WTC11 (cell line): Measurements from ENCODE around the gene MCRIP2. TPM values are rescaled to one million over a fixed set of nuclear protein-coding genes. Genes with fewer than 3 reads are reported as not detected.

Experiments used
- ATAC-seq: fragments of 200-7000 bp; cut with Tn5 transposase; 2 replicates; pipeline ENCODE4 v1.10.0; 2021; ENCODE audit warnings: mild to moderate bottlenecking, moderate library complexity
- CTCF ChIA-PET: fragments of 300-600 bp; sonication (Branson Sonifier 250); formaldehyde crosslinking; loops from one replicate; lab custom pipeline; 2021; ENCODE audit warnings: antibody characterized with exemption; lab: Charles Lee
- POLR2A ChIA-PET: fragments of 350-600 bp; sonication (Branson Sonifier 250); formaldehyde crosslinking; loops from one replicate; lab custom pipeline; 2021; ENCODE audit warnings: antibody characterized with exemption; lab: Charles Lee
- DNase-seq: peaks from one replicate; pipeline ENCODE4 v3.0.0; 2021; ENCODE audit warnings: low spot score
- H3K27ac Mint-ChIP-seq: 2 replicates; pipeline ENCODE4 v1.8.0; 2021; ENCODE audit warnings: mixed read lengths
- H3K27me3 Mint-ChIP-seq: 2 replicates; pipeline ENCODE4 v1.8.0; 2021; ENCODE audit warnings: low read depth, mild to moderate bottlenecking, moderate library complexity, mixed read lengths
- H3K36me3 Mint-ChIP-seq: 2 replicates; pipeline ENCODE4 v1.8.0; 2021; ENCODE audit warnings: mixed read lengths
- H3K4me1 Mint-ChIP-seq: 2 replicates; pipeline ENCODE4 v1.8.0; 2022; ENCODE audit warnings: mixed read lengths
- H3K4me3 Mint-ChIP-seq: 2 replicates; pipeline ENCODE4 v1.8.0; 2021; ENCODE audit warnings: mild to moderate bottlenecking, moderate library complexity, mixed read lengths
- H3K9me3 Mint-ChIP-seq: 2 replicates; pipeline ENCODE4 v1.8.0; 2021; ENCODE audit warnings: mixed read lengths
- AFF4 ChIP-seq: sonication (generic); formaldehyde crosslinking; IDR thresholded peaks from 2 replicates; pipeline ENCODE4 v1.8.1; 2023; ENCODE audit warnings: mild to moderate bottlenecking, missing genetic modification reagents, borderline replicate concordance
- CDX4 ChIP-seq: fragments of 250-450 bp; sonication (Bioruptor Pico); IDR thresholded peaks from 2 replicates; pipeline ENCODE4 v1.9.0; 2021; ENCODE audit warnings: moderate library complexity, mild to moderate bottlenecking, inconsistent platforms, borderline replicate concordance
- FOXP4 ChIP-seq: sonication (generic); formaldehyde crosslinking; IDR thresholded peaks from 2 replicates; pipeline ENCODE4 v1.8.0; 2022; ENCODE audit warnings: mild to moderate bottlenecking, missing genetic modification reagents
- GRHL2 ChIP-seq: fragments of 250-450 bp; sonication (Bioruptor Pico); IDR thresholded peaks from 2 replicates; pipeline ENCODE4 v1.8.0; 2022; ENCODE audit warnings: mild to moderate bottlenecking, moderate library complexity; ENCODE audit not compliant: insufficient replicate concordance, severe bottlenecking
- HMGA2 ChIP-seq: fragments of 250-450 bp; sonication (Bioruptor Pico); IDR thresholded peaks from 2 replicates; pipeline ENCODE4 v1.4.0; 2021; ENCODE audit warnings: mild to moderate bottlenecking, moderate library complexity
- JUN ChIP-seq: sonication (generic); formaldehyde crosslinking; IDR thresholded peaks from 2 replicates; pipeline ENCODE4 v1.8.0; 2023; ENCODE audit warnings: mild to moderate bottlenecking, missing genetic modification reagents
- NFE2L1 ChIP-seq: sonication (generic); formaldehyde crosslinking; IDR thresholded peaks from 2 replicates; pipeline ENCODE4 v1.8.1; 2023; ENCODE audit warnings: missing genetic modification reagents
- SMAD3 ChIP-seq: sonication (generic); formaldehyde crosslinking; IDR thresholded peaks from 2 replicates; pipeline ENCODE4 v1.8.0; 2022; ENCODE audit warnings: missing genetic modification reagents, mild to moderate bottlenecking, borderline replicate concordance
- TEAD4 ChIP-seq: sonication (generic); formaldehyde crosslinking; IDR thresholded peaks from 2 replicates; pipeline ENCODE4 v1.8.0; 2022; ENCODE audit warnings: mild to moderate bottlenecking, missing genetic modification reagents
- USF1 ChIP-seq: sonication (generic); formaldehyde crosslinking; IDR thresholded peaks from 2 replicates; pipeline ENCODE4 v1.8.0; 2022; ENCODE audit warnings: mild to moderate bottlenecking, missing genetic modification reagents
- USF2 ChIP-seq: sonication (generic); formaldehyde crosslinking; IDR thresholded peaks from 2 replicates; pipeline ENCODE4 v1.8.1; 2023; ENCODE audit warnings: mild to moderate bottlenecking, missing genetic modification reagents, moderate library complexity
- ZBTB43 ChIP-seq: sonication (generic); formaldehyde crosslinking; IDR thresholded peaks from 2 replicates; pipeline ENCODE4 v1.8.1; 2023; ENCODE audit warnings: mild to moderate bottlenecking, missing genetic modification reagents
- ZNF121 ChIP-seq: sonication (generic); formaldehyde crosslinking; IDR thresholded peaks from 2 replicates; pipeline ENCODE4 v1.8.0; 2023; ENCODE audit warnings: missing genetic modification reagents
- ZNF281 ChIP-seq: sonication (generic); formaldehyde crosslinking; IDR thresholded peaks from 2 replicates; pipeline ENCODE4 v1.8.0; 2023; ENCODE audit warnings: mild to moderate bottlenecking, missing genetic modification reagents
- ZNF532 ChIP-seq: fragments of 250-450 bp; sonication (Bioruptor Pico); IDR thresholded peaks from 2 replicates; pipeline ENCODE4 v1.9.0; 2021; ENCODE audit warnings: mild to moderate bottlenecking, borderline replicate concordance
- total RNA-seq: library from RNA; stranded (reverse); gene quantifications from 3 replicates; pipeline ENCODE4 v1.2.3, GENCODE V29; 2021

The MCRIP2 gene
- total RNA-seq, 1 experiment from 2014 or later: 63.3 TPM

- no peak for TF ChIP-seq GRHL2
- no peak for TF ChIP-seq ZNF532 (CRISPR knock-in tag)
- TF ChIP-seq TEAD4 (CRISPR knock-in tag): no peak
- no peak for TF ChIP-seq FOXP4 (CRISPR knock-in tag)
- no peak for TF ChIP-seq SMAD3 (CRISPR knock-in tag)
- no peak for TF ChIP-seq ZNF121
- TF ChIP-seq, all 79 proteins: peak for 0
- Mint-ChIP-seq H3K9me3 (no peaks in the 10 kb centered on the region), H3K4me3 (no peak overlapping the region), H3K27ac (no peak overlapping the region), H3K36me3 (no peaks in the 10 kb centered on the region), H3K27me3 (no peaks in the 10 kb centered on the region), H3K4me1 (0 out of 2 replicates have a peak, but pooled peaks cover 2% of the 10 kb centered on the region)
- DNase-seq: no peak
- ChIA-PET POLR2A (interaction anchor here (0.7 to 1.0 kb wide), 2 partner anchors 14 to 67 kb away, joined by 3 read pairs; no protein-coding TSS in a partner anchor), CTCF (interaction anchor here (1.0 to 6.4 kb wide), 3 partner anchors 7 to 34 kb away, joined by 3 to 54 read pairs (median 3); no protein-coding TSS in a partner anchor)
- no peak for ATAC-seq
Measured at GRCh38 chr16:652454-653305, 11.1 kb downstream of the MCRIP2 start.

- no peak for ATAC-seq
- Mint-ChIP-seq H3K4me3 (no peak overlapping the region), H3K27me3 (no peaks in the 10 kb centered on the region), H3K9me3 (no peaks in the 10 kb centered on the region), H3K4me1 (no peaks in the 10 kb centered on the region), H3K36me3 (no peaks in the 10 kb centered on the region), H3K27ac (no peak overlapping the region)
- CTCF ChIA-PET: interaction anchor here (1.2 kb wide), 1 partner anchor 27 kb away, joined by 3 read pairs; no protein-coding TSS in a partner anchor
- POLR2A ChIA-PET: no interaction called here
- no peak for DNase-seq
- TF ChIP-seq JUN (CRISPR knock-in tag) (no peak), GRHL2 (no peak), AFF4 (CRISPR knock-in tag) (no peak), ZNF281 (CRISPR knock-in tag) (no peak), CDX4 (CRISPR knock-in tag) (no peak), ZBTB43 (no peak), NFE2L1 (CRISPR knock-in tag) (no peak), HMGA2 (CRISPR knock-in tag) (no peak), USF2 (CRISPR knock-in tag) (no peak), TEAD4 (CRISPR knock-in tag) (no peak), USF1 (CRISPR knock-in tag) (no peak)
Measured at GRCh38 chr16:654034-654433, 12.4 kb downstream of the MCRIP2 start.
